Measurements from ENCODE around the gene ATIC. TPM values are rescaled to one million over a fixed set of nuclear protein-coding genes. Genes with fewer than 3 reads are reported as not detected.

The ATIC gene
- total RNA-seq, 1 donor from 2014 or later = 19.3 TPM

DNA sequence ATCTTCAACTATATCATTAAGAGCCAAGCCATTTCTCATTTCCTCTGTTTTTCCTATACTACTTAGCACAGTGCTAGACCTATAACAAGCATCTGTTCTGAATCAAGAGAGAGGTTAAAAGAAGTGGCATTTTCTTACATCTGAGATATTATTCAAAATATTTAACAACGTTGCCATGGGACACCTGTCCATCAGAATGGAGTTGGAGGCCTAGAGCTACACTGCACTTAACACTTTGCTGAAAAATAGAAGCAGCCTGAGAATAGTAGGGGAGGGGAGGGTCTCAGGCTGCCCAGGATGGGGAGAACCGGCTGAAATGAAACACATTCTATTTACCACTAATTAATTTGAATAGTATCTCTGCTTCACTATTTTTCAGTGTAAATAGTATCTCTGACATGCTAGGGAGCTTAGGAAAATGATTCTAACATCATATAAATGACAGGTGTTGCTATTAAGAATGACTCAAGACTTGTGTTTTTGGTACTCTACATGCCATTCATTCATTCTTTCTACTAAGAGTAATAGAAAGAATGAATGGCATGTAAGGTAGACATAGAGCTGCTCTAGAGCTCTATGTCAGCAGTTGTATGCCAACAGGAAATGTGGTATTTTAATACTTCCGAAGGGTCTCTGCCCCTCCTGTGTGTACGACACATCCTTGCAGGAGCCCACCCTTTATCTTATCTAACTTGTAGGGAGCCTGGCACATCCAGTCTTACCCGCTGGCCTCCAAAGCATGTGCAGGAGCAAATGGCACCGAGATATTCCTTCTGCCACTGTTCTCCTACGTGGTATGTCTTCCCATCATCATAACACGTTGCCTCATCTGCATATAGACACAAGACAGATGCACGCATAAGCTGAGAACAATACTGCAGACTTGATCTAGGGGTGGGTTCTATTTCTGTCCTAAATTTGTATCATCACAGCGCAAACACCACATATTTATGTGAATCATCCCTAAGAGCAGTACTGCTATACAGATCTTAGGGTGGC is 52.6 kb downstream of the ATIC start:
- H3K36me3 ChIP-seq (ENCODE audit: control insufficient read depth in 3 of 3, insufficient read depth in 3 of 3, low read length in 3 of 3) = peaks cover 13 to 28% (median 25%) of the 10 kb centered on the region in 3 donors

DNA sequence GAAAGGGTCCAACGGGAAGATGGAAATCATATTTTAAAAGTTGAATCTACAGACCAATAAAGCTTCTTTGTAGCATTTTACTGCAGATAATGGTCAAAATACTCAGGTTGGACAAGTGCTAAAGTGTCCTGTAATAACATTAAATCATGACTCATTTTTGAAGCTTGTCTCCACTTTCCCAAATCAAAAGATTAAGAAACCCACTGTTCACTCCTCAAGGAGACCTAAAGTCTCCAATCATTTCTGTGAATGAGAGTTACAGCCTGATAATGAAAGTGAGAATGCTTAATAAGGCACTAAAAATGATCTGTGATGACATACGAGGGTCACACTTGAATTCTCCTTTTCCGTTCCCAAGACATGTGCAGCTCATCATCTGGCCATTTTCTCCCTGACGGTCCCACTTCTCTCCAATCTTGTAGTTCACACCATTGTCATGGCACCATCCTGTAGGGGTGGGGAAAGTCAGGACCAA is 53.4 kb downstream of the ATIC start:
- Histone ChIP-seq H3K9ac (ENCODE audit: low read depth in 1 of 3, low read length in 3 of 3) (no peak overlapping the region), H3K4me1 (ENCODE audit: control insufficient read depth in 3 of 3, insufficient read depth in 3 of 3, low read length in 3 of 3) (no peaks in the 10 kb centered on the region), H3K27ac (ENCODE audit: low read depth, low read length) (no peak overlapping the region), H3K36me3 (ENCODE audit: control insufficient read depth in 3 of 3, insufficient read depth in 3 of 3, low read length in 3 of 3) (peaks cover 13 to 30% (median 28%) of the 10 kb centered on the region in 3 donors), H3K4me3 (ENCODE audit: low read length in 3 of 3) (no peak overlapping the region), H3K27me3 (ENCODE audit: control insufficient read depth in 3 of 3, insufficient read depth in 3 of 3, low read length in 3 of 3) (no peaks in the 10 kb centered on the region), H3K9me3 (ENCODE audit: control insufficient read depth in 3 of 3, low read length in 3 of 3) (no peaks in the 10 kb centered on the region)

More for the DNA sequence above, 52.6 kb downstream of the ATIC start:
- no peaks in the 10 kb centered on the region for H3K27me3 ChIP-seq (ENCODE audit: control insufficient read depth in 3 of 3, insufficient read depth in 3 of 3, low read length in 3 of 3)
- no peak overlapping the region for H3K4me3 ChIP-seq (ENCODE audit: low read length in 3 of 3)
- no peak overlapping the region for H3K27ac ChIP-seq (ENCODE audit: low read depth, low read length)
- no peak overlapping the region for H3K9ac ChIP-seq (ENCODE audit: low read depth in 1 of 3, low read length in 3 of 3)
- no peaks in the 10 kb centered on the region for H3K4me1 ChIP-seq (ENCODE audit: control insufficient read depth in 3 of 3, insufficient read depth in 3 of 3, low read length in 3 of 3)
- H3K9me3 ChIP-seq (ENCODE audit: control insufficient read depth in 3 of 3, low read length in 3 of 3) = no peaks in the 10 kb centered on the region

- no peak overlapping the region for H3K9ac ChIP-seq (ENCODE audit: low read depth in 1 of 3, low read length in 3 of 3)
Measured at GRCh38 chr2:215366440-215367032, 54.7 kb downstream of the ATIC start.

GRCh38 chr2:215367662-215368492 is 56.0 kb downstream of the ATIC start:
- H3K9ac ChIP-seq (ENCODE audit: low read depth in 1 of 3, low read length in 3 of 3) = no peak overlapping the region
- H3K27ac ChIP-seq (ENCODE audit: low read depth, low read length) = no peak overlapping the region
- H3K27me3 ChIP-seq (ENCODE audit: control insufficient read depth in 3 of 3, insufficient read depth in 3 of 3, low read length in 3 of 3) = no peaks in the 10 kb centered on the region
- no peak overlapping the region for H3K4me3 ChIP-seq (ENCODE audit: low read length in 3 of 3)
- H3K36me3 ChIP-seq (ENCODE audit: control insufficient read depth in 3 of 3, insufficient read depth in 3 of 3, low read length in 3 of 3) = peaks cover 8 to 29% (median 28%) of the 10 kb centered on the region in 3 donors
- no peaks in the 10 kb centered on the region for H3K4me1 ChIP-seq (ENCODE audit: control insufficient read depth in 3 of 3, insufficient read depth in 3 of 3, low read length in 3 of 3)
- H3K9me3 ChIP-seq (ENCODE audit: control insufficient read depth in 3 of 3, low read length in 3 of 3) = no peaks in the 10 kb centered on the region

More at GRCh38 chr2:215366440-215367032, 54.7 kb downstream of the ATIC start:
- Histone ChIP-seq H3K36me3 (ENCODE audit: control insufficient read depth in 3 of 3, insufficient read depth in 3 of 3, low read length in 3 of 3) (peaks cover 13 to 33% (median 32%) of the 10 kb centered on the region in 3 donors), H3K9me3 (ENCODE audit: control insufficient read depth in 3 of 3, low read length in 3 of 3) (no peaks in the 10 kb centered on the region), H3K27me3 (ENCODE audit: control insufficient read depth in 3 of 3, insufficient read depth in 3 of 3, low read length in 3 of 3) (no peaks in the 10 kb centered on the region), H3K4me3 (ENCODE audit: low read length in 3 of 3) (no peak overlapping the region), H3K27ac (ENCODE audit: low read depth, low read length) (no peak overlapping the region), H3K4me1 (ENCODE audit: control insufficient read depth in 3 of 3, insufficient read depth in 3 of 3, low read length in 3 of 3) (no peaks in the 10 kb centered on the region)

DNA sequence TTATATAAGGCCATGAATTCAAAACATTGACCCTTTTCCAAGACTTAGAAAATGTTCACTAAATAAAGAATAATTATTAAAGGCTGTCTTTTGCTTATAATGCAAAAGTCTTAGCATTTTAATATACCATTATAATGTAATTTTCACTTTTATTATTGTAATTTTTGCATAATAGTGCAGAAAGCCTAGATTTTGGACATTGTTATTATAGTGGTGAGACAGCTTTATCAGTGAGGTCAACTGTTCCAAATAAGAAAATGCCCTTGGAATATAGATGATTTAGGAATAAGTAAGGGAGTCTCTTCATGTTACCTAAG is 56.6 kb downstream of the ATIC start:
- Histone ChIP-seq H3K9ac (ENCODE audit: low read depth in 1 of 3, low read length in 3 of 3) (no peak overlapping the region), H3K4me3 (ENCODE audit: low read length in 3 of 3) (no peak overlapping the region), H3K27ac (ENCODE audit: low read depth, low read length) (no peak overlapping the region), H3K36me3 (ENCODE audit: control insufficient read depth in 3 of 3, insufficient read depth in 3 of 3, low read length in 3 of 3) (peaks cover 6 to 25% (median 23%) of the 10 kb centered on the region in 3 donors), H3K9me3 (ENCODE audit: control insufficient read depth in 3 of 3, low read length in 3 of 3) (no peaks in the 10 kb centered on the region), H3K4me1 (ENCODE audit: control insufficient read depth in 3 of 3, insufficient read depth in 3 of 3, low read length in 3 of 3) (no peaks in the 10 kb centered on the region), H3K27me3 (ENCODE audit: control insufficient read depth in 3 of 3, insufficient read depth in 3 of 3, low read length in 3 of 3) (no peaks in the 10 kb centered on the region)

DNA sequence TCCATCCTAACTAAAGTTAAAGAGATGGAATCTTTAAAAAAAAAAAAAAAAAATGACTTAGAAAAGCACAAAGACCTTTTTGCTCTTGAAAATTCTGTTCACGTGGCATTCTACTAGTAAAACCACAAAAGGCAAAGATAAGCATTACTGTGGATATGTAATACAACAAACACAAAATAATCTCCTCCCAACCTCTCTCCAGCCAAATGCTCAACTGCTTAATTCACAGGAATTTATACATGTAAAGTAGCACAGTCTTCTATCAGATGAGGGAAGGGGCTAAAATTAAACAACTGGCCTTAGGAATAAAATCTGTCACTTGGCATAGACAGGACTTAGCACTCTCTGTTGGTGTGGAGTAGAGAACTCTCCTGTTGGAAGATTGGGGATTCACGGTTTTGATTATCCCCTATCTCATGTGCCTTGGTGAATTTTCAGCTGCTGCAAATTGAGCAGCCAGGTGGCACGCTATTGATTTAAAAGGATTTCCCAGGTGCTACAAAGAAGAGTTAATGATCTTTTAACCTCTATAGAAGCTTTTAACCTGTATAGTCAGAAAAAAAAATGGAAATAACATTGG is 57.4 kb downstream of the ATIC start:
- Histone ChIP-seq H3K9ac (ENCODE audit: low read depth in 1 of 3, low read length in 3 of 3) (no peak overlapping the region), H3K27ac (ENCODE audit: low read depth, low read length) (no peak overlapping the region), H3K4me3 (ENCODE audit: low read length in 3 of 3) (no peak overlapping the region), H3K36me3 (ENCODE audit: control insufficient read depth in 3 of 3, insufficient read depth in 3 of 3, low read length in 3 of 3) (peaks cover 5 to 30% (median 19%) of the 10 kb centered on the region in 3 donors), H3K9me3 (ENCODE audit: control insufficient read depth in 3 of 3, low read length in 3 of 3) (no peaks in the 10 kb centered on the region), H3K4me1 (ENCODE audit: control insufficient read depth in 3 of 3, insufficient read depth in 3 of 3, low read length in 3 of 3) (no peaks in the 10 kb centered on the region), H3K27me3 (ENCODE audit: control insufficient read depth in 3 of 3, insufficient read depth in 3 of 3, low read length in 3 of 3) (no peaks in the 10 kb centered on the region)

- Histone ChIP-seq H3K4me1 (ENCODE audit: control insufficient read depth in 3 of 3, insufficient read depth in 3 of 3, low read length in 3 of 3) (no peaks in the 10 kb centered on the region), H3K27me3 (ENCODE audit: control insufficient read depth in 3 of 3, insufficient read depth in 3 of 3, low read length in 3 of 3) (no peaks in the 10 kb centered on the region), H3K4me3 (ENCODE audit: low read length in 3 of 3) (no peak overlapping the region), H3K27ac (ENCODE audit: low read depth, low read length) (no peak overlapping the region), H3K9ac (ENCODE audit: low read depth in 1 of 3, low read length in 3 of 3) (no peak overlapping the region), H3K36me3 (ENCODE audit: control insufficient read depth in 3 of 3, insufficient read depth in 3 of 3, low read length in 3 of 3) (peaks cover 13 to 30% (median 21%) of the 10 kb centered on the region in 3 donors), H3K9me3 (ENCODE audit: control insufficient read depth in 3 of 3, low read length in 3 of 3) (no peaks in the 10 kb centered on the region)
Measured at GRCh38 chr2:215370112-215370965, 58.5 kb downstream of the ATIC start.

DNA sequence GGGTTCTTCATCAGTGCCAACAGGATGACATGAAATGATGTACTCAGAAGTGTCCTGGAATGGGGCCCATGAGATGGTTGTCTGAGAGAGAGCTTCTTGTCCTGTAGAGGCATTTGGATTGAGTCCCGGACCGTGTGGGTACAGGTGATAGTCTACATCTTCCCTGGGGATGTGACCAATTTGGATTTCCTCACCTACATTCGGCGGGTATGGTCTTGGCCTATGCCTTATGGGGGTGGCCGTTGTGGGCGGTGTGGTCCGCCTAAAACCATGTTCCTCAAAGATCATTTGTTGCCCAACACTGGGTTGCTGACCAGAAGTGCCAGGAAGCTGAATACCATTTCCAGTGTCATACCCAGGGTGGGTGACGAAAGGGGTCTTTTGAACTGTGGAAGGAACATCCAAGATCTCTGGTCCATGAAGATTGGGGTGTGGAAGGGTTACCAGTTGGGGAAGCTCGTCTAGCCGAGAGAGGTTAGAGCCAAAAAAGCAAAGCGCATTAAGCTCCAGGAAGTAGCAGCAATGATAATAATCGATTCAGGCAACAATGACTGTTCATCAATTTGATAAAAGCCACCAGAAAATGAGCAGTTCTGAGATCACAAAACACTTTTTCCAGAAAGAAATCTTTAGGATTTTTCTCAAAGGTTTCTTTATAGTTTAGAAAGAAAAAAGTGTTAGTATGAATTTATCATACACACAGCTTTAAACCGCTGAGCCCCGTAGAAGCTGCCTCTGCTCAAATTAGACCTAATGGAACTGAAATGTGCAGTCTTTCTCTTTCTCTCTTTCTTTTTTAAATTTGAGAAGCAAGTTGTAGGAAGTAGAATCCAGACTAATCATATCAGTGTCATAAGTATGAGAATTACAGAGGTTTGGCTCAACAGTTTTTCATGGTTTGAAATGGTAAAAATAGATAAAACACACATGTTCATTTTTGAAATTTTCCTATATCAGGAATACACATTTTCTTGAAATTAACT is 60.3 kb downstream of the ATIC start:
- no peaks in the 10 kb centered on the region for H3K27me3 ChIP-seq (ENCODE audit: control insufficient read depth in 3 of 3, insufficient read depth in 3 of 3, low read length in 3 of 3)
- no peak overlapping the region for H3K4me3 ChIP-seq (ENCODE audit: low read length in 3 of 3)
- no peak overlapping the region for H3K27ac ChIP-seq (ENCODE audit: low read depth, low read length)
- no peak overlapping the region for H3K9ac ChIP-seq (ENCODE audit: low read depth in 1 of 3, low read length in 3 of 3)
- peaks cover 16 to 39% (median 22%) of the 10 kb centered on the region in 3 donors for H3K36me3 ChIP-seq (ENCODE audit: control insufficient read depth in 3 of 3, insufficient read depth in 3 of 3, low read length in 3 of 3)
- no peaks in the 10 kb centered on the region for H3K9me3 ChIP-seq (ENCODE audit: control insufficient read depth in 3 of 3, low read length in 3 of 3)
- H3K4me1 ChIP-seq (ENCODE audit: control insufficient read depth in 3 of 3, insufficient read depth in 3 of 3, low read length in 3 of 3) = no peaks in the 10 kb centered on the region
